Left ventricle myocardium inferior (tissue), 1 donor: ENCODE results near the gene TAF1D. TPM values are rescaled to one million over a fixed set of nuclear protein-coding genes. Genes with fewer than 3 reads are reported as not detected.
"Not testable (repeated sequence)": the region's sequence is repeated elsewhere in the genome, so short reads cannot be mapped to it uniquely, and the experiment has no call there.

ENCODE experiments used
- DNase-seq: peaks from one replicate; pipeline ENCODE4 v3.0.0-alpha.2; 2020
- H3K27ac ChIP-seq: fragments of 200-600 bp; replicated peaks from 2 replicates; pipeline ENCODE4 v1.8.0; 2021
- H3K27me3 ChIP-seq: fragments of 200-600 bp; 2 replicates; pipeline ENCODE4 v1.8.0; 2021; ENCODE audit warnings: low read depth
- H3K36me3 ChIP-seq: fragments of 200-600 bp; 2 replicates; pipeline ENCODE4 v1.8.0; 2021
- H3K4me1 ChIP-seq: fragments of 200-600 bp; 2 replicates; pipeline ENCODE4 v1.8.0; 2021
- H3K4me3 ChIP-seq: fragments of 200-600 bp; 2 replicates; pipeline ENCODE4 v1.8.0; 2021; ENCODE audit warnings: mild to moderate bottlenecking, moderate library complexity
- H3K9me3 ChIP-seq: fragments of 200-600 bp; replicated peaks from 2 replicates; pipeline ENCODE4 v1.8.0; 2021
- CTCF ChIP-seq: fragments of 200-600 bp; IDR thresholded peaks from 2 replicates; pipeline ENCODE4 v1.8.0; 2021; ENCODE audit warnings: antibody characterized with exemption, mild to moderate bottlenecking, borderline replicate concordance
- intact Hi-C: fragments of 100-400 bp; cut with micrococcal nuclease; formaldehyde crosslinking; loops from one replicate; pipeline ENCODE4 v1.11.0; 2022
- total RNA-seq: library from RNA; stranded (reverse); fragmentation: NEBNext Ultra II Directional; extraction: Animal tissue kit (Norgen Biotek cat#: 25700); gene quantifications from one replicate; pipeline ENCODE4 v1.2.1, GENCODE V29; 2021
- donor health status: DM: no; HTN: yes; CAD: no; lungs with severe emphysema.

The TAF1D gene
- total RNA-seq, 1 donor from 2014 or later = 32.6 TPM

- Histone ChIP-seq H3K27ac (no peak overlapping the region), H3K27me3 (no peaks in the 10 kb centered on the region), H3K9me3 (no peaks in the 10 kb centered on the region), H3K4me1 (no peaks in the 10 kb centered on the region), H3K36me3 (peaks cover 35% of the 10 kb centered on the region), H3K4me3 (no peak overlapping the region)
- intact Hi-C loops = no loop called here
- no peak for TF ChIP-seq CTCF
- DNase-seq = no peak
Measured at GRCh38 chr11:93767018-93767417, 25.7 kb upstream of the TAF1D start.

GRCh38 chr11:93766504-93766903 lies 25.2 kb upstream of the TAF1D start:
- Histone ChIP-seq H3K4me3 (no peak overlapping the region), H3K9me3 (no peaks in the 10 kb centered on the region), H3K4me1 (no peaks in the 10 kb centered on the region), H3K27me3 (no peaks in the 10 kb centered on the region), H3K36me3 (peaks cover 39% of the 10 kb centered on the region), H3K27ac (no peak overlapping the region)
- TF ChIP-seq CTCF = no peak
- intact Hi-C loops = no loop called here
- DNase-seq = no peak

GRCh38 chr11:93765551-93765950 lies 24.3 kb upstream of the TAF1D start:
- H3K27ac ChIP-seq = no peak overlapping the region
- no peaks in the 10 kb centered on the region for H3K4me1 ChIP-seq
- peaks cover 48% of the 10 kb centered on the region for H3K36me3 ChIP-seq
- intact Hi-C loops = no loop called here
- no peaks in the 10 kb centered on the region for H3K9me3 ChIP-seq
- H3K27me3 ChIP-seq = no peaks in the 10 kb centered on the region
- no peak for DNase-seq
- TF ChIP-seq CTCF = no peak
- no peak overlapping the region for H3K4me3 ChIP-seq

GRCh38 chr11:93761910-93762309 lies 20.6 kb upstream of the TAF1D start:
- intact Hi-C loops = no loop called here
- Histone ChIP-seq H3K27me3 (no peaks in the 10 kb centered on the region), H3K27ac (no peak overlapping the region), H3K36me3 (peaks cover 85% of the 10 kb centered on the region), H3K9me3 (no peaks in the 10 kb centered on the region), H3K4me1 (no peaks in the 10 kb centered on the region), H3K4me3 (no peak overlapping the region)
- no peak for DNase-seq
- TF ChIP-seq CTCF = no peak

- intact Hi-C loops, H3K9me3 ChIP-seq, H3K4me1 ChIP-seq, H3K4me3 ChIP-seq, DNase-seq, H3K27ac ChIP-seq, H3K27me3 ChIP-seq: not testable (repeated sequence)
- peaks cover 97% of the 10 kb centered on the region for H3K36me3 ChIP-seq
Measured at GRCh38 chr11:93759123-93759522, 17.8 kb upstream of the TAF1D start.

- TF ChIP-seq CTCF = no peak
- no peak for DNase-seq
- intact Hi-C loops = no loop called here
- Histone ChIP-seq H3K27ac (no peak overlapping the region), H3K9me3 (no peaks in the 10 kb centered on the region), H3K27me3 (no peaks in the 10 kb centered on the region), H3K36me3 (peaks cover 97% of the 10 kb centered on the region), H3K4me3 (no peak overlapping the region), H3K4me1 (no peaks in the 10 kb centered on the region)
Measured at GRCh38 chr11:93757924-93758865, 16.9 kb upstream of the TAF1D start.
